Mucosa of rectum (tissue), 2 donors: ENCODE results near the gene HOXC12.

Experiments used
- H3K27ac ChIP-seq, 2 donors: one replicate each; pipeline ENCODE4 v1.7.0; 2013; ENCODE audit warnings: inconsistent platforms in 2 of 2, low read depth in 2 of 2, low read length in 2 of 2
- H3K27me3 ChIP-seq, 2 donors: one replicate each; pipeline ENCODE4 v1.7.0; 2013; ENCODE audit warnings: low read length in 2 of 2; ENCODE audit not compliant: control insufficient read depth in 2 of 2, insufficient read depth in 2 of 2
- H3K36me3 ChIP-seq, 2 donors: one replicate each; pipeline ENCODE4 v1.7.0; 2013; ENCODE audit warnings: low read length in 2 of 2; ENCODE audit not compliant: control insufficient read depth in 2 of 2, insufficient read depth in 2 of 2
- H3K4me1 ChIP-seq, 2 donors: one replicate each; pipeline ENCODE4 v1.7.0; 2013; ENCODE audit warnings: low read length in 2 of 2, mild to moderate bottlenecking in 1 of 2; ENCODE audit not compliant: control insufficient read depth in 2 of 2, insufficient read depth in 2 of 2
- H3K4me3 ChIP-seq, 2 donors: one replicate each; pipeline ENCODE4 v1.7.0; 2013; ENCODE audit warnings: low read length in 2 of 2
- H3K9ac ChIP-seq, 2 donors: one replicate each; pipeline ENCODE4 v1.7.0; 2013; ENCODE audit warnings: low read length in 2 of 2, low read depth in 1 of 2, mild to moderate bottlenecking in 1 of 2
- H3K9me3 ChIP-seq, 2 donors: one replicate each; pipeline ENCODE4 v1.7.0; 2013; ENCODE audit warnings: low read length in 2 of 2; ENCODE audit not compliant: control insufficient read depth in 2 of 2
- donor health status: healthy.
- donor health status: Normal muscosa, but diverticular disease.

The HOXC12 gene

DNA sequence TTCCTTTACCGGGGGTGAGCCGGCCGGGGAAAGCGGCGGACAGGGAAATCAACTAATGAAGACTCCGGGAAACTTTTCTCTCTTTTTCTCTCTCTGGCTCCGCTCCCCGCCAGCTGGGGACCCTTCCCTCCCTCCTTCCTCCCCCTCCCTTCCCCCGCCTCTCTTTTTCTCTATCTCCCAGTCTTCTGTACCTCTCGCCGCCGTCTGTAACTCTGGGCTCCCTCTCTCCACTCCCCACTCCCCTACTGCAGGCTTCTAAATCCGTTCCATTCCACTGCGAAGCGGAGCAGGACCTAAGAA is 11.3 kb downstream of the HOXC12 start:
- H3K27ac ChIP-seq, result no peak overlapping the region
- peaks cover 92 to 98% of the 10 kb centered on the region in 2 donors for H3K27me3 ChIP-seq
- H3K4me1 ChIP-seq, result peaks cover 0 to 3% of the 10 kb centered on the region in 2 donors
- H3K36me3 ChIP-seq, result no peaks in the 10 kb centered on the region
- no peaks in the 10 kb centered on the region for H3K9me3 ChIP-seq
- H3K9ac ChIP-seq, result no peak overlapping the region
- no peak overlapping the region for H3K4me3 ChIP-seq

DNA sequence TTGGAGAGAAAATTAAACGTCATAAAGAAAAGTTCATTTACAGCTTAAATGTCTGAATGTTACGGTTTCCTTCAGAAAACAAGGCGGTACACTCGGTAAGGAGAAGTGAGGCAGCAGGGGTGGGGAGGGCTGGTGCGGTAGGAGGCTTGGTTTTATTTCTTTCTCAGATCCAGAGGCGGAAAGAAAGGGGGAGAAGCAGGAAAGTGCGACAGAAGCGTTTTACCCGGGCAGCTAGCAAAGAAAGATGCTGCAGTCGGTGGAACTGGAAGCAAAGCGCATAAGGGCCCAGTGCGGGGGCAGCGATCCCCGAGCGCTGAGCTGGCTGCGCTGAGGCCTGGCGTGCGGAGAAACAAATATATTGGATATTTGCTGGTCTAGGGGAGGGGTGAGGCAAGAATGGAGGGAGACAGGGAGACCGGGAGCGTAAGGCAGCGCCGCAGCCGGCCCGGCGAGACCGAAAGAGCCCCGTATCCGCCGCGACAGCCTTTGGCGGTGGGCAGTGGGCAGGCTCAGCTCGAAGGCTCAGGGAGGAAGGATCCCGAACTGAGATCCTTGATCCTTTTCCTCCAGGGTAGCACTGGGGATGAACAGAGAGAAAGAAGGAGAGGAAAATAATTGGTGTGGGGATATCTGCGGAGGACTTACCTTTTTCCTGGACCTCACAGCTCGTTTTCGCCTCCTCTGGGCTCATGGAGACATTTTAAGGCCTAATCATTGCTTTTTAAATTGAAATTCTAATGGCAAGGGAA is 11.9 kb downstream of the HOXC12 start:
- Histone ChIP-seq H3K27me3 (peaks cover 95 to 98% of the 10 kb centered on the region in 2 donors), H3K9ac (no peak overlapping the region), H3K36me3 (no peaks in the 10 kb centered on the region), H3K4me3 (no peak overlapping the region), H3K9me3 (no peaks in the 10 kb centered on the region), H3K4me1 (peaks cover 0 to 3% of the 10 kb centered on the region in 2 donors), H3K27ac (no peak overlapping the region)

DNA sequence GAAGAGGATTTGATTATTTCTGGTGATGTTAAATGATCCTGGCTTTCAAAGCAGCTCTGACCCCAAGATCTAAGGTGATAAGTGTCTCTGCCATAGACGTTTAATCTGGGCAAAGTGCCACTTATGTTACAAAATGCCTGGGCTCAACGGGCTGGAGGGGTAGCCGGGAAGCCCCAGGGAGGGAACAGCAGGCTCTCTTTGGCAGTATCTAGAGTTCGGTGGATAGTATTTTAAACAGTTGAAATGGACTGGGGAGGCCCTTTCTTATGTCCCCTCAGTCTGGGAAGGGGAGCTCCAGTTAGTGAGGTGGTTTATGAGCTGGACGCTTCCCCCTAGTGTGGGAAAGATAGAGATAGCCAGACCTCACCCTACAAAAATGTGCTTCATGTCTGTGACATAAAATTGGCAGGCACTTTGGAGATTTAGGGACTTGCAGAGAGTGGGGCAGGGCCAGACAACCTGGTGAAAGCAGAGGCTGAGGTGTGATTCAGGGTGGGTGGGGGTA is 12.8 kb downstream of the HOXC12 start:
- Histone ChIP-seq H3K9me3 (no peaks in the 10 kb centered on the region), H3K36me3 (no peaks in the 10 kb centered on the region), H3K4me1 (peaks cover 0 to 3% of the 10 kb centered on the region in 2 donors), H3K9ac (no peak overlapping the region), H3K4me3 (no peak overlapping the region), H3K27ac (no peak overlapping the region), H3K27me3 (peaks cover 95 to 98% of the 10 kb centered on the region in 2 donors)

DNA sequence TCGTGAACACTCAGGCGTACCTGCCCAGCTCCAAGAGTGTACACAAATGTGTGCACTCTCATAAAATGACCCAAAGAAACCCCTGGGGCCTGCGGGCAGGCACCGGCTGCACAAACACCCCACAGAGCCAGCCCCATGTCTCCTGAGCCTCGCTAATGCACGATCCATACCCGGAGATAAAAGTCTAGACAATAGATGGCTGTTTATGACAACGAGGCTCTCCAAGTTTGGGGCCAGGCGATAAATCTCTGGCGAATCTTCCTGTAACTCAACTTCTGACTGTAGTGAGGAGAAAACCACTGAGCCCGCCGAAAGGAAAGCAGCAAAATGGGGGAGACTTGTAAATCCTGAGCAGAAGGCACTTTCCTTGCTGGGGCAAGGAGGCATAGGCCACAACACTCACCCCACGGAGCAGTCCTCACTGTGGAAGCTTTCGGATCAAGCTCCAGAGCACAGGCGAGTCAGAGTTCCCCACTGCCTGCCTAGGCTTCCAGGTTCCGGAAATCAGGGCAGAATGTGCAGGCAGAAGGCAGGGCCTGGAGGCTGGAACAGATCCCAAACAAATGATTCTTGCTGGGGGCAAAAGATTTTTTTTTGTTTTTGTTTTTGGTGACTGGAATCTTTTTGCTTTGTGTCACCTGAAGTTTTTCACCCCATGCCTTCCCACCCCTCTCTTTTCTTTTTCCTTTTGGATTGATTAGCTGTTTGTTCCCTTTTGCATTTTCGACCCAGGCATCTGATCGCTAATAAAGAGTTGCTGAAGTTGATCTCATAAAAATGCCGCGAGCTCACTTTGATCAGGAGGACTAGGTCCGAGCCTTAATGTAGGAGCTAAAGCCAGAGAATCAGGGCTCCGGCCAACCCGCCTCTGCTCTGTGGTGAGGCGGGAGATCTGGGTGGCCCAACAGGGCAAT is 13.8 kb downstream of the HOXC12 start:
- Histone ChIP-seq H3K9me3 (peaks cover 0 to 6% of the 10 kb centered on the region in 2 donors), H3K4me1 (peaks cover 0 to 3% of the 10 kb centered on the region in 2 donors), H3K27me3 (peaks cover 92 to 98% of the 10 kb centered on the region in 2 donors), H3K36me3 (no peaks in the 10 kb centered on the region), H3K27ac (no peak overlapping the region), H3K9ac (no peak overlapping the region), H3K4me3 (no peak overlapping the region)

DNA sequence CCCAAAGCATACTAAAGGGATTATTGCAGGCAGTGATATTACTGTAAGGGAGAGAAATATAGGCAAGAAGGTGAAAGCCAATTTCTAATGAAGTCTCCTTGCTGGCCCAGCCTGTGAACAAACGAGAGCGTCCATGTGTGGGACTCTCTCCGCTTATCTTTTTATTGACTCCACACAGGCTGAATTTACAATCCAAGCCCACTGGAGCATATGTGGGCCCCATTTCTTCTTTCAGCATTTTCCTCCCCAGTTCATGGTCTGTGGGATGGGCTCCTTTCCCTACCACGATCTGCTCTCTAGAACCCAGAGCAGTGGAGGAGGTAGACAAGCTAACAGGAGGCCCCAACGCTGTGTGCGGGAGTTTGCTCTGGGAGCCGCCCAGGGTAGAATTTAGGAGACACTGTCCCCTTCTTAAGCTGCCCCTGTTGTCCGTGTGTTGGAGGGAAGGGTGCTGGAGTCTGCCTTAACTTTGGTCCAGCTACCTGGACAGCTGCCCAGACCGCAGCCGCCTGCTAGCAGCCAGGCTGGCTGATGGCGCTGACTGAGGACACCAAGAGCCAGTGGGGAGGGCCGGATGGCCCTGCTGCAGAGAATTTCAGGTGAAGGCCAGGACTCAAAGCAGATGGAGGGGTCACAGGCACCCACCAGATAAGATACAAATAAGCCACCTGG is 15.0 kb downstream of the HOXC12 start:
- no peak overlapping the region for H3K27ac ChIP-seq

DNA sequence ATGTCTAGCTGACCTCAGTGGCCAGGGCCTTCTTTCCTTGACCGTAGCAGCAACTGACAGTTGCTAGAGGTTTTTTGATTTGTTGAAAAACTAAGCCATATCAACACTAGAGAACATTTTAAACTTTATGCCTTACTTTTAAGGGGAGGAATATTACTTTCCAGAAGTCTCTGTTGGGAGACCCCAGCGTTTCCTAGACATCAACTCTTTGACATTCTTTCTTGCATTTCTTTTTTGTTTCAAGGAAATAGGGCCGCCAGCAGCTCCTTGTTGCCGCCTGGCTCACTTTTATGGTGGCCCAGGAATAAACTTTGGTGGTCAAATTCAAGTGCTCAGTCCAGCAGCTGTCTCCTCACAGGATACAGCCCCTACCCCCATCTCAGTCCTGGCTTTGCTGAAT is 15.7 kb downstream of the HOXC12 start:
- Histone ChIP-seq H3K4me1 (peaks cover 0 to 3% of the 10 kb centered on the region in 2 donors), H3K27ac (no peak overlapping the region), H3K27me3 (peaks cover 74 to 86% of the 10 kb centered on the region in 2 donors), H3K9me3 (peaks cover 0 to 6% of the 10 kb centered on the region in 2 donors), H3K4me3 (no peak overlapping the region), H3K9ac (no peak overlapping the region), H3K36me3 (no peaks in the 10 kb centered on the region)

More for the DNA sequence above, 15.0 kb downstream of the HOXC12 start:
- peaks cover 0 to 3% of the 10 kb centered on the region in 2 donors for H3K4me1 ChIP-seq
- H3K9ac ChIP-seq, result no peak overlapping the region
- no peaks in the 10 kb centered on the region for H3K36me3 ChIP-seq
- H3K27me3 ChIP-seq, result peaks cover 81 to 92% of the 10 kb centered on the region in 2 donors
- peaks cover 0 to 6% of the 10 kb centered on the region in 2 donors for H3K9me3 ChIP-seq
- H3K4me3 ChIP-seq, result no peak overlapping the region

DNA sequence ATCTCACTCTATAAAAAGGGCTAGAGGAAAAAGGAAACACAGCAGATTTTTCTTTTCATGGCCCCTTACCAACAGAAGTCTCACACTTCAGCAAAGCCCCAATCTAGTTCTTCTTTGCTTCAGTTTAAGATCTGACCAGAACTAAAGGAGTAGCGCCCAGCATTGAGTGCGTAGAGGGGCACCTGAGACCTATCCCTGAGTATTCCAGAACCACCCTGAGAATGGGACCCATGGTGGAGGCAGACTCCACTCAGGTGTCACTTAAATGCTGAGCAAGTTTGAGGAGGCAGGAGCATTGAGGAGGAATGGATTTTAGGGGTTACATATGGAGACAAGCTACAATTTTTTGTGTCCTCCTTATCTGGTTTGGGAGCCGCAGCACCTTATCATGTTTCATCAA is 16.4 kb downstream of the HOXC12 start:
- Histone ChIP-seq H3K27ac (no peak overlapping the region), H3K36me3 (no peaks in the 10 kb centered on the region), H3K27me3 (peaks cover 75 to 87% of the 10 kb centered on the region in 2 donors), H3K4me1 (peaks cover 0 to 3% of the 10 kb centered on the region in 2 donors), H3K9ac (no peak overlapping the region), H3K9me3 (peaks cover 0 to 9% of the 10 kb centered on the region in 2 donors), H3K4me3 (no peak overlapping the region)

DNA sequence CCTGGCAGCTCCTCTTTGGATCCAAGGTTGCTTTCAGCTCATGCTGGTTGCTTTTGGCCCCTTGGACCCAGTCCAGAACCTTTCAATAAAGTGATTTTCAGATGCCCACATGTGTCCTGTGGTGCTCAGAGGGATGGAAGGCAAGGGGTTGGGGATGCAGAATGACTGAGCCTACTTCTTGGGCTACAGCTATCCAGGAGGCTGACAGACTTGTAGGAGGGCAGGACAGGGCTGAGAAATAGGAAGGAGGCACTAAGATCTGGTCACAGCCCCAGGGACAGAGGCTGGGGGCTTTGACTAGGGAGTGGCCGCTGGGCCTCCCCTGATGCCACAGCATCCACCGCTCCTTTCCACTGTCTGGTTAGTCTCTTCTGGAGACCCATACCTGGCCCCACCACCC is 17.0 kb downstream of the HOXC12 start:
- H3K4me1 ChIP-seq, result no peaks in the 10 kb centered on the region
- H3K36me3 ChIP-seq, result no peaks in the 10 kb centered on the region
- peaks cover 74 to 87% of the 10 kb centered on the region in 2 donors for H3K27me3 ChIP-seq
- peaks cover 0 to 9% of the 10 kb centered on the region in 2 donors for H3K9me3 ChIP-seq
- no peak overlapping the region for H3K27ac ChIP-seq
- no peak overlapping the region for H3K4me3 ChIP-seq
- H3K9ac ChIP-seq, result no peak overlapping the region

DNA sequence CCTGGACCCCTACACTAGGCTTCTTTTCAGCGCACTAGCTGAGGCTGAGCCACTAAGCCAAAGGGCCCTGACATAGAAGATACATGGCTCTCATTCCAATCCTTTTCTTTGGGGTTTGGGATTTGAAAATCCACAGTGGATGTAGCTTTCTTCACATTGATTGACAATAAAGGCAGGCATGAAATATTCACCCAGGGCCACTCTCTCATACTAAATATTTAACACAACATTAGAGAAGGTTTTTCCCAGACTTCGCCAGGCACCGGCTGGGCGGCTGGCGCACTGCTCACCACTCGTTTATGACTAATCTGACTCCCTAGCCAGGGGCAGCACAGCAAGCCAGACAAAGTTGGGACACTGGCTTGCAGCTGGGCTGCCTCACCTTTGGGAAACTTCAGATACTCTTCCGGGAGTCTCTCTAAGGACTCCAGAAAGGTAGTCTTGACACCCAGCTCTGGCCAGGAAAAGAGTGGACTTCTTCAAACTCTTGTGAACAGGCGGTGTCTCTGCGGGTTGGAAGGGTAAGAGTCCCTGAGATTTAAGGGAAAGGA is 17.5 kb downstream of the HOXC12 start:
- Histone ChIP-seq H3K4me1 (no peaks in the 10 kb centered on the region), H3K27ac (no peak overlapping the region), H3K27me3 (peaks cover 74 to 86% of the 10 kb centered on the region in 2 donors), H3K4me3 (no peak overlapping the region), H3K9ac (no peak overlapping the region), H3K36me3 (no peaks in the 10 kb centered on the region), H3K9me3 (peaks cover 0 to 9% of the 10 kb centered on the region in 2 donors)
